GM12873 (cell line): ENCODE measurements around the gene OR6V1.

ENCODE experiments used
- CTCF ChIP-seq: IDR thresholded peaks from 2 replicates; pipeline ENCODE4 v1.5.1; 2012; ENCODE audit warnings: low read depth, mild to moderate bottlenecking, moderate library complexity, low read length, control low read depth; ENCODE audit not compliant: insufficient read depth; ENCODE audit errors: missing control alignments

The OR6V1 gene

GRCh38 chr7:143063741-143064140 lies 11.6 kb downstream of the OR6V1 start:
- TF ChIP-seq CTCF, result no peak

DNA sequence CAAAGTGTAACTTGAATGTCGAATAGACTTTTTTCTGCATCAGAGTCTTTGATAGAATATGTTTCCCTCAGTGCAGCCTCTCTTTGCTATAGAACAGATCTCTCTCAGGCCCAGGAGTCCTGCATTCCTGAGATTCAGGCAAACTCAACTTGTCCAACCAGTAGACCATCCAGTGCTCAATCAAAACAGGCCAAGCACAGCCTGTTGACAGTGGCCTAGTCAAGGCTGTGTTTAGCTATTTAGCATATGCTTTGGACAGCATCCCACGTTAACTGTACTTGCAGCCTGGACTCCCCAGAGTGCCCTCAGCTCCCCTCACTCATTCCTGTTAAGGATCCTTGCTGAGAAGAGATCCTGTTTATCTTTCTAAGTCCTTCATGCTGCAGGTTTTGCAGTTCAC lies 16.3 kb downstream of the OR6V1 start:
- no peak for TF ChIP-seq CTCF

- no peak for TF ChIP-seq CTCF
These were observed 17.9 kb downstream of the OR6V1 start for GRCh38 chr7:143069912-143070500.

DNA sequence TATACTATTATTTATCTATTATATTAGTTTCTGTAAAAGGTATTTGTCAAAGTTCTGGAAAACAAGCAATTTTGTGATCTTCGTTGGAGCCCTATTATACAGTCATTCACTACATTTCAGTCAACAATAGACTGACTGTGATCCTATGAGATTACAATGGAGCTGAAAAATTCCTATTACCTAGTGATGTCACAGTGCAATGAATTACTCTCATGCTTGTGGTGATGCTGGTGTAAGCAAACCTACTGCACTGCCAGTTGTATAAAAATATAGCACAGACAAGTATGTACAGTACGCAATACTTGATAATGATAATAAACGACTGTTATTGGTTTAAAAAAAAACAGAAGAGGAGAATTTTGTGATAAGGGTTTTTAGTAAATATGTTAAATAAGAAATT lies 21.4 kb downstream of the OR6V1 start:
- no peak for TF ChIP-seq CTCF

DNA sequence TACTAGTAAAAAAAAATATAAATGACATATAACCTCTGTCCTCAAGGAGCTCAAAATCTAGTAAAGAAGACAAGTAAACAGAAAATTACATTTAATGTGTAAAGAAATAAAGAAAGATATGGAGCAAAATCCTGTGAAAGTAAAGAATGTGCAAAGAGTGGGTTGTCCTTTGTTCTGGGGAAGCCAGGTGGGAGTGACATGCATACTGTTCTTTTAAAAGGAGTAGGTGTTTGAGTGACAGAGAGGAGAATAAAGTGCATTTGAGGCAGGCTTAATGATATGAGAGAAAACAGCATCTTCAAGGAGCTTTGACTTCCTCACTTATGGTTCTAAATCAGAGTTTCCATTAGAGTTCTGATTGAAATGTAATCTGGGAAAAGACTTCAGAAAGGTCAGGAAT lies 22.0 kb downstream of the OR6V1 start:
- no peak for TF ChIP-seq CTCF

DNA sequence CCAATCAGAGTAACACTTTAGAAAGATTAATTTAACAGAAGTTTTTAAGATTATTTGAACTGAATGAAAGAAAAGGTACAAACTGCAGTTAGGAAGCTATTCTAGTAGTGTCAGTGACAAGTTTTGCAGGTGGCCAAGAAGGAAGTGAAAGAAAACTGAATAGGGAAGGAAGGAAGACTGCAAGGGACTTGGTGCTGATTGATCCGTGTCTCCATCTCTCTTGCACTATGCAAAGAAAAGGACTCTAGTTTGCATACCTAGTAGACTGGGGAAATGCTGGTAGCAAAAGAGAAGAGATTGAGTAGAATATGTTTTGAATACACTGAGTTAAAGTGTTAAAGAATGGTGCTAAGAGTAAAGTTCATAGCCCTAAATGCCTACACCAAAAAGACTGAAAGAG lies 33.0 kb downstream of the OR6V1 start:
- TF ChIP-seq CTCF, result no peak

- TF ChIP-seq CTCF, result no peak
These were observed 44.0 kb downstream of the OR6V1 start for GRCh38 chr7:143096146-143096545.
